SK-N-SH treated with all-trans-retinoic acid at 6 μM for 48 hours (cell line): ENCODE measurements around the gene TRIM40.

Experiments
- ATAC-seq: fragments of 200-7000 bp; cut with Tn5 transposase; 3 replicates; pipeline ENCODE4 v1.9.1; 2020; ENCODE audit warnings: mild to moderate bottlenecking, moderate library complexity
- ARNTL ChIP-seq: fragments of 450-650 bp; formaldehyde crosslinking; IDR thresholded peaks from 2 replicates; pipeline ENCODE4 v1.5.0; 2020; ENCODE audit warnings: low read depth, mild to moderate bottlenecking, moderate library complexity, borderline replicate concordance
- BACH2 ChIP-seq: fragments of 250-450 bp; sonication (Bioruptor Pico); IDR thresholded peaks from 2 replicates; pipeline ENCODE4 v1.9.0; 2021; ENCODE audit warnings: mild to moderate bottlenecking, borderline replicate concordance
- CSDC2 ChIP-seq: fragments of 250-450 bp; sonication (Bioruptor Pico); IDR thresholded peaks from 2 replicates; pipeline ENCODE4 v1.5.0; 2020; ENCODE audit warnings: mild to moderate bottlenecking, moderate library complexity
- ESRRG ChIP-seq: fragments of 250-450 bp; sonication (Bioruptor Pico); IDR thresholded peaks from 2 replicates; pipeline ENCODE4 v1.6.1; 2021; ENCODE audit warnings: mild to moderate bottlenecking
- GLIS3 ChIP-seq: fragments of 250-450 bp; sonication (Bioruptor Pico); IDR thresholded peaks from 2 replicates; pipeline ENCODE4 v1.5.0; 2020; ENCODE audit warnings: mild to moderate bottlenecking, moderate library complexity
- OSR1 ChIP-seq: fragments of 250-450 bp; sonication (Bioruptor Pico); IDR thresholded peaks from 2 replicates; pipeline ENCODE4 v1.8.0; 2022; ENCODE audit warnings: moderate library complexity, mild to moderate bottlenecking, inconsistent platforms
- PPARA ChIP-seq: fragments of 250-450 bp; sonication (Bioruptor Pico); IDR thresholded peaks from 2 replicates; pipeline ENCODE4 v1.5.0; 2020; ENCODE audit warnings: mild to moderate bottlenecking, borderline replicate concordance
- RARB ChIP-seq: fragments of 250-450 bp; sonication (Bioruptor Pico); IDR thresholded peaks from 2 replicates; pipeline ENCODE4 v1.8.0; 2021; ENCODE audit warnings: mild to moderate bottlenecking, moderate library complexity
- SNAI2 ChIP-seq: fragments of 250-450 bp; sonication (Bioruptor Pico); IDR thresholded peaks from 2 replicates; pipeline ENCODE4 v1.5.0; 2020; ENCODE audit warnings: mild to moderate bottlenecking, moderate library complexity
- TCF4 ChIP-seq: fragments of 250-450 bp; sonication (Bioruptor Pico); IDR thresholded peaks from 2 replicates; pipeline ENCODE4 v1.8.0; 2021; ENCODE audit warnings: mild to moderate bottlenecking, moderate library complexity, borderline replicate concordance
- ZC3H10 ChIP-seq: fragments of 250-450 bp; sonication (Bioruptor Pico); IDR thresholded peaks from 2 replicates; pipeline ENCODE4 v1.5.1; 2021; ENCODE audit warnings: mild to moderate bottlenecking, moderate library complexity
- ZFP3 ChIP-seq: fragments of 250-450 bp; sonication (Bioruptor Pico); IDR thresholded peaks from 2 replicates; pipeline ENCODE4 v1.5.0; 2020; ENCODE audit warnings: mild to moderate bottlenecking, moderate library complexity
- ZFP30 ChIP-seq: fragments of 450-650 bp; formaldehyde crosslinking; IDR thresholded peaks from 2 replicates; pipeline ENCODE4 v1.5.0; 2022; ENCODE audit warnings: mild to moderate bottlenecking, moderate library complexity
- ZNF565 ChIP-seq: fragments of 450-650 bp; formaldehyde crosslinking; conservative IDR thresholded peaks from 2 replicates; pipeline ENCODE4 v1.5.0; 2020; ENCODE audit warnings: low read depth, mild to moderate bottlenecking, moderate library complexity
- ZNF70 ChIP-seq: fragments of 450-650 bp; formaldehyde crosslinking; IDR thresholded peaks from 2 replicates; pipeline ENCODE4 v1.5.0; 2020; ENCODE audit warnings: mild to moderate bottlenecking, moderate library complexity
- TF ChIP-seq, protein P1 (sequence below): fragments of 250-450 bp; sonication (Bioruptor Pico); IDR thresholded peaks from 2 replicates; pipeline ENCODE4 v1.5.1; 2020; ENCODE audit warnings: low read depth, mild to moderate bottlenecking, moderate library complexity
- TF ChIP-seq, protein P2 (sequence below): fragments of 250-450 bp; sonication (Bioruptor Pico); IDR thresholded peaks from 2 replicates; pipeline ENCODE4 v1.5.0; 2020; ENCODE audit warnings: mild to moderate bottlenecking, moderate library complexity
- TF ChIP-seq, protein P3 (sequence below): fragments of 250-450 bp; sonication (Bioruptor Pico); IDR thresholded peaks from 2 replicates; pipeline ENCODE4 v1.8.0; 2021; ENCODE audit warnings: low read depth, mild to moderate bottlenecking, moderate library complexity, borderline replicate concordance
- TF ChIP-seq, protein P4 (sequence below): fragments of 250-450 bp; sonication (Bioruptor Pico); IDR thresholded peaks from 2 replicates; pipeline ENCODE4 v1.5.1; 2021; ENCODE audit warnings: mild to moderate bottlenecking, moderate library complexity
- TF ChIP-seq, protein P5 (sequence below): fragments of 250-450 bp; sonication (Bioruptor Pico); IDR thresholded peaks from 2 replicates; pipeline ENCODE4 v1.8.0; 2020; ENCODE audit warnings: mild to moderate bottlenecking, moderate library complexity, borderline replicate concordance

The TRIM40 gene

DNA sequence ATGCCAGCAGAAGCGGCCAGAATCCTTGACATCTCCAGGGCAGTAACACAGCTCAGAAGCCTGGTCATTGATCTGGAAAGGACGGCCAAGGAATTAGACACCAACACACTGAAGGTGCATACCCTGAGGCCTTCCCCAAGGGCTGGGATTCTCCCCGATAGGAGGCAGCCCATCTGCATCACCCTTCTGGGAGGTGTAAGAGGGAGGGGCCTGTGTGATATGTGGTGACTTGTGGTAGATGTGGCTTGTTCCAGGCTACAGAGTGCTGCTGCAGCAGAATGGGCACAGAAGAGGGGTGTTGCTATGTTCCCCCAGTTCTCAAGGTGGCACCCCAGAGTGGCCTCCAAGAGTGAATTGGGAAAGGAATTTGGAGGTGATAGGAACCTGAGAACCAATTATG is 11.2 kb downstream of the TRIM40 start (continued):
- TF ChIP-seq, protein P1, sequence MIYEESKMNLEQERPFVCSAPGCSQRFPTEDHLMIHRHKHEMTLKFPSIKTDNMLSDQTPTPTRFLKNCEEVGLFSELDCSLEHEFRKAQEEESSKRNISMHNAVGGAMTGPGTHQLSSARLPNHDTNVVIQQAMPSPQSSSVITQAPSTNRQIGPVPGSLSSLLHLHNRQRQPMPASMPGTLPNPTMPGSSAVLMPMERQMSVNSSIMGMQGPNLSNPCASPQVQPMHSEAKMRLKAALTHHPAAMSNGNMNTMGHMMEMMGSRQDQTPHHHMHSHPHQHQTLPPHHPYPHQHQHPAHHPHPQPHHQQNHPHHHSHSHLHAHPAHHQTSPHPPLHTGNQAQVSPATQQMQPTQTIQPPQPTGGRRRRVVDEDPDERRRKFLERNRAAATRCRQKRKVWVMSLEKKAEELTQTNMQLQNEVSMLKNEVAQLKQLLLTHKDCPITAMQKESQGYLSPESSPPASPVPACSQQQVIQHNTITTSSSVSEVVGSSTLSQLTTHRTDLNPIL: no peak
- TF ChIP-seq, protein P2, sequence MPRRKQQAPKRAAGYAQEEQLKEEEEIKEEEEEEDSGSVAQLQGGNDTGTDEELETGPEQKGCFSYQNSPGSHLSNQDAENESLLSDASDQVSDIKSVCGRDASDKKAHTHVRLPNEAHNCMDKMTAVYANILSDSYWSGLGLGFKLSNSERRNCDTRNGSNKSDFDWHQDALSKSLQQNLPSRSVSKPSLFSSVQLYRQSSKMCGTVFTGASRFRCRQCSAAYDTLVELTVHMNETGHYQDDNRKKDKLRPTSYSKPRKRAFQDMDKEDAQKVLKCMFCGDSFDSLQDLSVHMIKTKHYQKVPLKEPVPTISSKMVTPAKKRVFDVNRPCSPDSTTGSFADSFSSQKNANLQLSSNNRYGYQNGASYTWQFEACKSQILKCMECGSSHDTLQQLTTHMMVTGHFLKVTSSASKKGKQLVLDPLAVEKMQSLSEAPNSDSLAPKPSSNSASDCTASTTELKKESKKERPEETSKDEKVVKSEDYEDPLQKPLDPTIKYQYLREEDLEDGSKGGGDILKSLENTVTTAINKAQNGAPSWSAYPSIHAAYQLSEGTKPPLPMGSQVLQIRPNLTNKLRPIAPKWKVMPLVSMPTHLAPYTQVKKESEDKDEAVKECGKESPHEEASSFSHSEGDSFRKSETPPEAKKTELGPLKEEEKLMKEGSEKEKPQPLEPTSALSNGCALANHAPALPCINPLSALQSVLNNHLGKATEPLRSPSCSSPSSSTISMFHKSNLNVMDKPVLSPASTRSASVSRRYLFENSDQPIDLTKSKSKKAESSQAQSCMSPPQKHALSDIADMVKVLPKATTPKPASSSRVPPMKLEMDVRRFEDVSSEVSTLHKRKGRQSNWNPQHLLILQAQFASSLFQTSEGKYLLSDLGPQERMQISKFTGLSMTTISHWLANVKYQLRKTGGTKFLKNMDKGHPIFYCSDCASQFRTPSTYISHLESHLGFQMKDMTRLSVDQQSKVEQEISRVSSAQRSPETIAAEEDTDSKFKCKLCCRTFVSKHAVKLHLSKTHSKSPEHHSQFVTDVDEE: no peak
- TF ChIP-seq ZNF565 (CRISPR knock-in tag): no peak

DNA sequence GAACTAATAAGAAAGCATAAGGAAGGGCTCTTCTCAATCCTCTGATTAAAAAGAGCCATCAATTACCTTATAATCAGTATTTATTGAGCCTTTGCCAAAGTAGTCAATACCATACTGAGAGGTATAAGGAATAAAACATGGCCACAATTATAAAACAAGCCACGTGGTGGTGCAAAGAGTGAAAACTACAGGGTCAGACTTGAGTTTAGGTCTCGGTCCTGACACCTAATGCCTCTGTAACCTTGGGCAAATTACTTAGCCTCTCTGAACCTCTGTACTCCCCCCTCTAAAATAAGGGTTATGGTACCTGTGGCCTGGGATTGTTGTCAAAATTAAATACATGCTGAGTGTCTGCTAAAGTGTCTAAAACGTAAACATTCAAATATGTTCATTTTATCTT is 13.3 kb downstream of the TRIM40 start:
- TF ChIP-seq, protein P2: no peak
- TF ChIP-seq ZFP3 (no peak), RARB (CRISPR knock-in tag) (no peak), BACH2 (no peak), ZFP30 (CRISPR knock-in tag) (no peak), ESRRG (CRISPR knock-in tag) (no peak), ZNF565 (CRISPR knock-in tag) (no peak), CSDC2 (CRISPR knock-in tag) (no peak), PPARA (CRISPR knock-in tag) (no peak), OSR1 (CRISPR knock-in tag) (no peak), GLIS3 (CRISPR knock-in tag) (no peak), TCF4 (no peak), ZC3H10 (CRISPR knock-in tag) (no peak), ZNF70 (CRISPR knock-in tag) (no peak), ARNTL (CRISPR knock-in tag) (no peak), SNAI2 (no peak)
- TF ChIP-seq, protein P3, sequence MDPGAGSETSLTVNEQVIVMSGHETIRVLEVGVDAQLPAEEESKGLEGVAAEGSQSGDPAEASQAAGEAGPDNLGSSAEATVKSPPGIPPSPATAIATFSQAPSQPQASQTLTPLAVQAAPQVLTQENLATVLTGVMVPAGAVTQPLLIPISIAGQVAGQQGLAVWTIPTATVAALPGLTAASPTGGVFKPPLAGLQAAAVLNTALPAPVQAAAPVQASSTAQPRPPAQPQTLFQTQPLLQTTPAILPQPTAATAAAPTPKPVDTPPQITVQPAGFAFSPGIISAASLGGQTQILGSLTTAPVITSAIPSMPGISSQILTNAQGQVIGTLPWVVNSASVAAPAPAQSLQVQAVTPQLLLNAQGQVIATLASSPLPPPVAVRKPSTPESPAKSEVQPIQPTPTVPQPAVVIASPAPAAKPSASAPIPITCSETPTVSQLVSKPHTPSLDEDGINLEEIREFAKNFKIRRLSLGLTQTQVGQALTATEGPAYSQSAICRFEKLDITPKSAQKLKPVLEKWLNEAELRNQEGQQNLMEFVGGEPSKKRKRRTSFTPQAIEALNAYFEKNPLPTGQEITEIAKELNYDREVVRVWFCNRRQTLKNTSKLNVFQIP (CRISPR knock-in tag): no peak
- TF ChIP-seq, protein P4, sequence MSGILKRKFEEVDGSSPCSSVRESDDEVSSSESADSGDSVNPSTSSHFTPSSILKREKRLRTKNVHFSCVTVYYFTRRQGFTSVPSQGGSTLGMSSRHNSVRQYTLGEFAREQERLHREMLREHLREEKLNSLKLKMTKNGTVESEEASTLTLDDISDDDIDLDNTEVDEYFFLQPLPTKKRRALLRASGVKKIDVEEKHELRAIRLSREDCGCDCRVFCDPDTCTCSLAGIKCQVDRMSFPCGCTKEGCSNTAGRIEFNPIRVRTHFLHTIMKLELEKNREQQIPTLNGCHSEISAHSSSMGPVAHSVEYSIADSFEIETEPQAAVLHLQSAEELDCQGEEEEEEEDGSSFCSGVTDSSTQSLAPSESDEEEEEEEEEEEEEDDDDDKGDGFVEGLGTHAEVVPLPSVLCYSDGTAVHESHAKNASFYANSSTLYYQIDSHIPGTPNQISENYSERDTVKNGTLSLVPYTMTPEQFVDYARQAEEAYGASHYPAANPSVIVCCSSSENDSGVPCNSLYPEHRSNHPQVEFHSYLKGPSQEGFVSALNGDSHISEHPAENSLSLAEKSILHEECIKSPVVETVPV (CRISPR knock-in tag): no peak
- TF ChIP-seq, protein P1: no peak
- TF ChIP-seq, protein P5, sequence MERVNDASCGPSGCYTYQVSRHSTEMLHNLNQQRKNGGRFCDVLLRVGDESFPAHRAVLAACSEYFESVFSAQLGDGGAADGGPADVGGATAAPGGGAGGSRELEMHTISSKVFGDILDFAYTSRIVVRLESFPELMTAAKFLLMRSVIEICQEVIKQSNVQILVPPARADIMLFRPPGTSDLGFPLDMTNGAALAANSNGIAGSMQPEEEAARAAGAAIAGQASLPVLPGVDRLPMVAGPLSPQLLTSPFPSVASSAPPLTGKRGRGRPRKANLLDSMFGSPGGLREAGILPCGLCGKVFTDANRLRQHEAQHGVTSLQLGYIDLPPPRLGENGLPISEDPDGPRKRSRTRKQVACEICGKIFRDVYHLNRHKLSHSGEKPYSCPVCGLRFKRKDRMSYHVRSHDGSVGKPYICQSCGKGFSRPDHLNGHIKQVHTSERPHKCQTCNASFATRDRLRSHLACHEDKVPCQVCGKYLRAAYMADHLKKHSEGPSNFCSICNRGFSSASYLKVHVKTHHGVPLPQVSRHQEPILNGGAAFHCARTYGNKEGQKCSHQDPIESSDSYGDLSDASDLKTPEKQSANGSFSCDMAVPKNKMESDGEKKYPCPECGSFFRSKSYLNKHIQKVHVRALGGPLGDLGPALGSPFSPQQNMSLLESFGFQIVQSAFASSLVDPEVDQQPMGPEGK (CRISPR knock-in tag): no peak

More for the DNA sequence above, 13.3 kb downstream of the TRIM40 start:
- ATAC-seq: 0 out of 3 replicates have a peak, but pooled peaks have one; percentile 38
